K562 (cell line): ENCODE data around the gene GLI1. TPM values are rescaled to one million over a fixed set of nuclear protein-coding genes. Genes with fewer than 3 reads are reported as not detected.
A peak's percentile ranks its signal among the peaks of the same experiment; 100 is the strongest.

Source experiments
- ZNF12 ChIP-seq: sonication (generic); formaldehyde crosslinking; IDR thresholded peaks from 2 replicates; pipeline ENCODE4 v1.4.0; 2020; ENCODE audit warnings: mild to moderate bottlenecking, missing genetic modification reagents
- ZNF717 ChIP-seq: fragments of 250-450 bp; sonication (Bioruptor Pico); IDR thresholded peaks from 2 replicates; pipeline ENCODE4 v1.5.0; 2021
- polyA plus RNA-seq, 8 experiments: library from polyadenylated mRNA; depleted of rRNA in 4 of 8; stranded (reverse) in 5 of 8; unstranded in 3 of 8; fragments of >200 nt; fragmentation: Nextera tagmentation in 2 of 8; fragmentation: Illumina TruSeq in 1 of 8; extraction: Ambion mirVana in 2 of 8; extraction: Trizol in 1 of 8; gene quantifications; 2 replicates each; pipeline versions ENCODE4 v1.2.1 to v1.2.3, GENCODE V29; 2011 to 2014; ENCODE audit warnings: inconsistent platforms in 1 of 8, missing spikeins in 1 of 8
- total RNA-seq, 7 experiments: library from RNA; depleted of rRNA in 6 of 7; stranded (reverse); fragments of >200 nt in 6 of 7; fragmentation: Illumina TruSeq in 2 of 7; extraction: Trizol in 2 of 7; gene quantifications; 2 replicates each; pipeline versions ENCODE4 v1.2.1 to v1.2.3, GENCODE V29; 2011 to 2021; ENCODE audit warnings: low replicate concordance in 1 of 7
- TF ChIP-seq, protein P1 (sequence below): sonication (generic); formaldehyde crosslinking; IDR thresholded peaks from 2 replicates; pipeline ENCODE4 v1.8.0; 2023; ENCODE audit warnings: mild to moderate bottlenecking, missing genetic modification reagents
- TF ChIP-seq, protein P2 (sequence below): sonication (generic); formaldehyde crosslinking; IDR thresholded peaks from 2 replicates; pipeline ENCODE4 v1.8.1; 2023; ENCODE audit warnings: mild to moderate bottlenecking, missing genetic modification reagents

The GLI1 gene
- total and polyA plus RNA-seq, 9 of the 15 experiments (the other 6 are each of a cell fraction or from before 2014, with no cell fraction given): 0.24 to 3.7 (median 0.61) TPM

DNA sequence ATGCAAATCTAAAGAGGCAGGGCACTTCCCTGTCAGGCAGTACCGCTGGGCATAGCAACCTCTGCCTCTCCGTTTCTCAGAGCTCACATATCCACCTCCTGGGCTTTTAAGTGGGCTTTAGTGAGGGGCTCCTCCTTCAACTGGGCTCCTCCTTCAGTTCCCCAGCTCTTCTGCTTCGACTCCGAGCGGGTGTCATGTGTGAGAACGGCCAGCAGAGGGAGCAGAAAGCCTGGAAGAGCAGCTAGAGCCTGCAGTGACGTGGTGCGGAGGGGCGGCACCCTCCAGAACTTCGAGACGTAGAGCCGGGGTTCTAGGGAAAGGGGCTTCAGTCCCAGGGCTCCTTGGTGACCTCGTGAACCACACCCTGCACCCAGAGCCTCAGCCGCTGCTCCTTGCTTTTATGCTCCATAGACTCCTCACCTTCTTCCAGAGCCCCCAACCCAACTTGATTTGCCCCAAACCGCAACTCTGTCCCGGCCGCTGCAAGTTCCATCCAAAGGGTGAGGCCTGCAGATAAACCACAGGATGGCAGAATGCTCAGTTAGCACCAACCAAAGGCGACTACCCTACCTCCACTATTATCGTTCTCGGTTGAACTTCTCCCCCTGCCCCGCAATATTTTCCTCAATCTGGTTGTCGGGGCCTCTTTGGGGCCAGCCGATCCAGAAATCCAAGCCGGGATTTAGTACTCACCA is 383 bp upstream of the GLI1 start (continued):
- TF ChIP-seq ZNF717 (no peak), ZNF12 (no peak)
- TF ChIP-seq, protein P1, sequence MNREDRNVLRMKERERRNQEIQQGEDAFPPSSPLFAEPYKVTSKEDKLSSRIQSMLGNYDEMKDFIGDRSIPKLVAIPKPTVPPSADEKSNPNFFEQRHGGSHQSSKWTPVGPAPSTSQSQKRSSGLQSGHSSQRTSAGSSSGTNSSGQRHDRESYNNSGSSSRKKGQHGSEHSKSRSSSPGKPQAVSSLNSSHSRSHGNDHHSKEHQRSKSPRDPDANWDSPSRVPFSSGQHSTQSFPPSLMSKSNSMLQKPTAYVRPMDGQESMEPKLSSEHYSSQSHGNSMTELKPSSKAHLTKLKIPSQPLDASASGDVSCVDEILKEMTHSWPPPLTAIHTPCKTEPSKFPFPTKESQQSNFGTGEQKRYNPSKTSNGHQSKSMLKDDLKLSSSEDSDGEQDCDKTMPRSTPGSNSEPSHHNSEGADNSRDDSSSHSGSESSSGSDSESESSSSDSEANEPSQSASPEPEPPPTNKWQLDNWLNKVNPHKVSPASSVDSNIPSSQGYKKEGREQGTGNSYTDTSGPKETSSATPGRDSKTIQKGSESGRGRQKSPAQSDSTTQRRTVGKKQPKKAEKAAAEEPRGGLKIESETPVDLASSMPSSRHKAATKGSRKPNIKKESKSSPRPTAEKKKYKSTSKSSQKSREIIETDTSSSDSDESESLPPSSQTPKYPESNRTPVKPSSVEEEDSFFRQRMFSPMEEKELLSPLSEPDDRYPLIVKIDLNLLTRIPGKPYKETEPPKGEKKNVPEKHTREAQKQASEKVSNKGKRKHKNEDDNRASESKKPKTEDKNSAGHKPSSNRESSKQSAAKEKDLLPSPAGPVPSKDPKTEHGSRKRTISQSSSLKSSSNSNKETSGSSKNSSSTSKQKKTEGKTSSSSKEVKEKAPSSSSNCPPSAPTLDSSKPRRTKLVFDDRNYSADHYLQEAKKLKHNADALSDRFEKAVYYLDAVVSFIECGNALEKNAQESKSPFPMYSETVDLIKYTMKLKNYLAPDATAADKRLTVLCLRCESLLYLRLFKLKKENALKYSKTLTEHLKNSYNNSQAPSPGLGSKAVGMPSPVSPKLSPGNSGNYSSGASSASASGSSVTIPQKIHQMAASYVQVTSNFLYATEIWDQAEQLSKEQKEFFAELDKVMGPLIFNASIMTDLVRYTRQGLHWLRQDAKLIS (CRISPR knock-in tag): peak; percentile 45; the same call in 1 of the 2 replicates
- TF ChIP-seq, protein P2, sequence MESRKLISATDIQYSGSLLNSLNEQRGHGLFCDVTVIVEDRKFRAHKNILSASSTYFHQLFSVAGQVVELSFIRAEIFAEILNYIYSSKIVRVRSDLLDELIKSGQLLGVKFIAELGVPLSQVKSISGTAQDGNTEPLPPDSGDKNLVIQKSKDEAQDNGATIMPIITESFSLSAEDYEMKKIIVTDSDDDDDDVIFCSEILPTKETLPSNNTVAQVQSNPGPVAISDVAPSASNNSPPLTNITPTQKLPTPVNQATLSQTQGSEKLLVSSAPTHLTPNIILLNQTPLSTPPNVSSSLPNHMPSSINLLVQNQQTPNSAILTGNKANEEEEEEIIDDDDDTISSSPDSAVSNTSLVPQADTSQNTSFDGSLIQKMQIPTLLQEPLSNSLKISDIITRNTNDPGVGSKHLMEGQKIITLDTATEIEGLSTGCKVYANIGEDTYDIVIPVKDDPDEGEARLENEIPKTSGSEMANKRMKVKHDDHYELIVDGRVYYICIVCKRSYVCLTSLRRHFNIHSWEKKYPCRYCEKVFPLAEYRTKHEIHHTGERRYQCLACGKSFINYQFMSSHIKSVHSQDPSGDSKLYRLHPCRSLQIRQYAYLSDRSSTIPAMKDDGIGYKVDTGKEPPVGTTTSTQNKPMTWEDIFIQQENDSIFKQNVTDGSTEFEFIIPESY (CRISPR knock-in tag): 0 out of 2 replicates have a peak, but pooled peaks have one; percentile 10
